DND-41 (cell line): ENCODE data around the gene C5AR2.

ENCODE experiments used
- EZH2 ChIP-seq: IDR thresholded peaks from 3 replicates; pipeline ENCODE4 v1.6.1; 2012; ENCODE audit warnings: borderline replicate concordance, low read depth, mild to moderate bottlenecking, moderate library complexity, low read length, inconsistent platforms; ENCODE audit not compliant: severe bottlenecking
- TF ChIP-seq, protein P1 (sequence below): IDR thresholded peaks from 2 replicates; pipeline ENCODE4 v1.5.1; 2012; ENCODE audit warnings: borderline replicate concordance, low read length, moderate library complexity, mild to moderate bottlenecking; ENCODE audit not compliant: poor library complexity, severe bottlenecking; ENCODE audit errors: extremely low read depth

DNA sequence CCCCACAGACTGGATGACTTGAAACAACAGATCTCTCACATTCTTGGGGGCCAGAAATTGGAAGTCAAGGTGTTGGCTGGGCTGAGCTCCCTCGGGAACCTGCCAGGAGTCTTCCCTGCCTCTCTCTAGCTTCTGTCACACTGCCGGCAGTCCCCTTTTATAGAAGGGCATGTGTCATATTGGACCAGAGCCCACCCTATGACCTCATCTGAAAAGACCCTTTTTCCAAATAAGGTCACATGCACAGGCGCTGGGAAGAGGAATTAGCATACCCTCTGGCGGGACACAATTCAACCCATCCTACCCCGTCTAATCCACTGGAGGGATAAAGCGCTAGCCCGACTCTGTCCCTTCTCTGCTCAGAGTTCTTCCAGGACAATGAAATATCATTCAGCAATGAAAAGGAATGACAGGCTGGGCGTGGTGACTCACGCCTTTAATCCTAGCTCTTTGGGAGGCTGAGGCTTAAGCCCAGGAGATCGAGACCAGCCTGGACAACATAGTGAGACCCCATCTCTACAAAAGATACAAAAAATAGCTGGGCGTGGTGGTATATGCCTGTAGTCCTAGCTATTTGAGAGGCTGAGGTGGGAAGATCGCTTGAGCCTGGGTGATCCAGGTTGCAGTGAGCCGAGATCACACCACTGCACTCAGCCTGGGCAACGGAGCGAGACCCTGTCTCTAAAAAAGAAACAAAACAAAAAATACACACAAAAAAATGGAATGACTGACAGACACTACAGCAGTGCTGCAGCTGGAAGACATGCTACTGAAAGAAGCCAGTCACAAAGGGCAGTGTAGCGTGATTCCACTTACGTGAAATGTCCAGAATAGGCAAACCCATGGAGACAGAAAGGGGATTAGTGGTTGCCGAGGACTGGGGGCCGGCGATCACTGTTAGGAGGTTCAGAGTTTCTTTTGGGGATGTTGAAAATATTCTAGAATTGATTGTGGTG lies 58.8 kb downstream of the C5AR2 start:
- TF ChIP-seq EZH2 = no peak
- TF ChIP-seq, protein P1, sequence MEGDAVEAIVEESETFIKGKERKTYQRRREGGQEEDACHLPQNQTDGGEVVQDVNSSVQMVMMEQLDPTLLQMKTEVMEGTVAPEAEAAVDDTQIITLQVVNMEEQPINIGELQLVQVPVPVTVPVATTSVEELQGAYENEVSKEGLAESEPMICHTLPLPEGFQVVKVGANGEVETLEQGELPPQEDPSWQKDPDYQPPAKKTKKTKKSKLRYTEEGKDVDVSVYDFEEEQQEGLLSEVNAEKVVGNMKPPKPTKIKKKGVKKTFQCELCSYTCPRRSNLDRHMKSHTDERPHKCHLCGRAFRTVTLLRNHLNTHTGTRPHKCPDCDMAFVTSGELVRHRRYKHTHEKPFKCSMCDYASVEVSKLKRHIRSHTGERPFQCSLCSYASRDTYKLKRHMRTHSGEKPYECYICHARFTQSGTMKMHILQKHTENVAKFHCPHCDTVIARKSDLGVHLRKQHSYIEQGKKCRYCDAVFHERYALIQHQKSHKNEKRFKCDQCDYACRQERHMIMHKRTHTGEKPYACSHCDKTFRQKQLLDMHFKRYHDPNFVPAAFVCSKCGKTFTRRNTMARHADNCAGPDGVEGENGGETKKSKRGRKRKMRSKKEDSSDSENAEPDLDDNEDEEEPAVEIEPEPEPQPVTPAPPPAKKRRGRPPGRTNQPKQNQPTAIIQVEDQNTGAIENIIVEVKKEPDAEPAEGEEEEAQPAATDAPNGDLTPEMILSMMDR = no peak
